ENCODE data around the gene SAAL1. TPM values are rescaled to one million over a fixed set of nuclear protein-coding genes. Genes with fewer than 3 reads are reported as not detected.

SAAL1 gene, protein sequence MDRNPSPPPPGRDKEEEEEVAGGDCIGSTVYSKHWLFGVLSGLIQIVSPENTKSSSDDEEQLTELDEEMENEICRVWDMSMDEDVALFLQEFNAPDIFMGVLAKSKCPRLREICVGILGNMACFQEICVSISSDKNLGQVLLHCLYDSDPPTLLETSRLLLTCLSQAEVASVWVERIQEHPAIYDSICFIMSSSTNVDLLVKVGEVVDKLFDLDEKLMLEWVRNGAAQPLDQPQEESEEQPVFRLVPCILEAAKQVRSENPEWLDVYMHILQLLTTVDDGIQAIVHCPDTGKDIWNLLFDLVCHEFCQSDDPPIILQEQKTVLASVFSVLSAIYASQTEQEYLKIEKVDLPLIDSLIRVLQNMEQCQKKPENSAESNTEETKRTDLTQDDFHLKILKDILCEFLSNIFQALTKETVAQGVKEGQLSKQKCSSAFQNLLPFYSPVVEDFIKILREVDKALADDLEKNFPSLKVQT
- 35.4 to 42.5 TPM (median 37.7 TPM) in 5 replicates for total RNA-seq (2022; extraction: Qiagen RNA extraction)

GRCh38 chr11:18105802-18106574 lies at the start of gene SAAL1:
Gene SAAL1, minus strand, starts transcription at chr11:18106082. Its CDS starts 41 bp downstream, at chr11:18106041.

DNA sequence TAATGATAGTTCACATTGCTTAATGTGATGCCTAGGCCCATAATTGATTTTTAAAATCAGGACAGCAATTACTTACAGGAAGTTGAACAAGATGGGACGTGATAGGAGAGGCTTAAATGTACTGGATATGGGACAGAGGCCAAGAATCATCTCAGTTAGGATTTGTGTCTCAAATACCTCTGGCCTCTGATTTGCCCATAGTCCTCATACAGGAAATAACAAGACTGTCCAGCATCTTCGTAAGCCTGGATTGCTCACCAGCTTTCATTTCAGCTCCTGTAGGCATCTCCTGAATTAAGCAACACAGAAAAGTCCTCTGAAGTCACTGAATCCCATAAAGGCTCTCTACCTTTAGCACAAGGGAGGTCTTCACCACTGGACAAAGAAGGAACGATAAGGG lies 26.5 kb upstream of the SAAL1 start, which contains the start of gene MRGPRX3:
TSS of gene MRGPRX3 (plus strand) at position 231 of the 400 bp plus-strand sequence. CDS start 4,632 bp downstream, outside the sequence.

GRCh38 chr11:18046116-18046777 lies 59.6 kb downstream of the SAAL1 start, which contains the start of gene TPH1:
Gene TPH1, minus strand, starts transcription at chr11:18046269. Its CDS starts 5,507 bp downstream, at chr11:18040762.

Other genes starting within 250 kb of the SAAL1 start
- 15.5 to 21.7 TPM (median 16.6 TPM) in 5 replicates for gene SERGEF, start 93.0 kb downstream of the SAAL1 start, total RNA-seq (2022; extraction: Qiagen RNA extraction)
- gene TPH1, start 59.8 kb downstream of the SAAL1 start, total RNA-seq (2022; extraction: Qiagen RNA extraction), result 0.02 to 0.27 TPM (median 0.12 TPM) in 5 replicates
- gene MRGPRX3, start 26.5 kb upstream of the SAAL1 start, total RNA-seq (2022; extraction: Qiagen RNA extraction), result not detected in 5 replicates
- not detected in 5 replicates for gene MRGPRX4, start 66.8 kb upstream of the SAAL1 start, total RNA-seq (2022; extraction: Qiagen RNA extraction)
- not detected in 5 replicates for gene SAA4, start 130.7 kb upstream of the SAAL1 start, total RNA-seq (2022; extraction: Qiagen RNA extraction)
- 0.26 TPM in 1 of 5 replicates, not detected in the others for gene SAA2, start 142.6 kb upstream of the SAAL1 start, total RNA-seq (2022; extraction: Qiagen RNA extraction)
- 1.5 to 2.6 TPM (median 2.1 TPM) in 5 replicates for gene SAA1, start 160.2 kb upstream of the SAAL1 start, total RNA-seq (2022; extraction: Qiagen RNA extraction)
- gene HPS5, start 216.1 kb upstream of the SAAL1 start, total RNA-seq (2022; extraction: Qiagen RNA extraction), result 12.6 to 15.0 TPM (median 13.7 TPM) in 5 replicates
- gene GTF2H1, start 216.5 kb upstream of the SAAL1 start, total RNA-seq (2022; extraction: Qiagen RNA extraction), result 33.8 to 37.0 TPM (median 34.1 TPM) in 5 replicates

All from A549 treated with Mapracorat at 1 μM for 4 hours (cell line).